K562 (cell line): ENCODE results near the gene CDH2. TPM values are rescaled to one million over a fixed set of nuclear protein-coding genes. Genes with fewer than 3 reads are reported as not detected.

Experiments used
- CXXC5 ChIP-seq: fragments of 250-450 bp; sonication (Bioruptor Pico); IDR thresholded peaks from 2 replicates; pipeline ENCODE4 v1.8.0; 2022; ENCODE audit warnings: inconsistent platforms, mild to moderate bottlenecking, moderate library complexity
- NFRKB ChIP-seq: fragments of 450-650 bp; IDR thresholded peaks from 2 replicates; pipeline ENCODE4 v1.6.1; 2016; ENCODE audit warnings: low read depth
- PTRF ChIP-seq: fragments of 450-650 bp; IDR thresholded peaks from 2 replicates; pipeline ENCODE4 v1.6.1; 2016; ENCODE audit warnings: mild to moderate bottlenecking, missing genetic modification characterization, missing compliant biosample characterization
- RBM15 ChIP-seq: fragments of 200-400 bp; formaldehyde crosslinking; IDR thresholded peaks from 2 replicates; pipeline ENCODE4 v1.6.1; 2018; ENCODE audit warnings: mild to moderate bottlenecking, low read length, moderate library complexity; ENCODE audit not compliant: insufficient read depth
- RBM17 ChIP-seq: fragments of 200-400 bp; formaldehyde crosslinking; IDR thresholded peaks from 2 replicates; pipeline ENCODE4 v1.6.1; 2017; ENCODE audit warnings: low read depth, mild to moderate bottlenecking, low read length, borderline replicate concordance
- SMC3 ChIP-seq: conservative IDR thresholded peaks from 2 replicates; pipeline ENCODE4 v1.6.1; 2011; ENCODE audit warnings: low read depth, low read length, improper control_type of control experiment; ENCODE audit not compliant: insufficient read depth
- TAF9B ChIP-seq: fragments of 450-650 bp; IDR thresholded peaks from 2 replicates; pipeline ENCODE4 v1.6.1; 2018; ENCODE audit warnings: mild to moderate bottlenecking; ENCODE audit not compliant: partially characterized antibody
- ZFP1 ChIP-seq: fragments of 450-650 bp; formaldehyde crosslinking; IDR thresholded peaks from 2 replicates; pipeline ENCODE4 v1.4.0; 2020; ENCODE audit warnings: mild to moderate bottlenecking, mixed read lengths
- ZFPM2 ChIP-seq: fragments of 250-450 bp; sonication (Bioruptor Pico); IDR thresholded peaks from 2 replicates; pipeline ENCODE4 v1.5.1; 2022; ENCODE audit warnings: mild to moderate bottlenecking
- polyA plus RNA-seq, 8 experiments: library from polyadenylated mRNA; depleted of rRNA in 4 of 8; stranded (reverse) in 5 of 8; unstranded in 3 of 8; fragments of >200 nt; fragmentation: Nextera tagmentation in 2 of 8; fragmentation: Illumina TruSeq in 1 of 8; extraction: Ambion mirVana in 2 of 8; extraction: Trizol in 1 of 8; gene quantifications; 2 replicates each; pipeline versions ENCODE4 v1.2.1 to v1.2.3, GENCODE V29; 2011 to 2014; ENCODE audit warnings: inconsistent platforms in 1 of 8, missing spikeins in 1 of 8
- total RNA-seq, 7 experiments: library from RNA; depleted of rRNA in 6 of 7; stranded (reverse); fragments of >200 nt in 6 of 7; fragmentation: Illumina TruSeq in 2 of 7; extraction: Trizol in 2 of 7; gene quantifications; 2 replicates each; pipeline versions ENCODE4 v1.2.1 to v1.2.3, GENCODE V29; 2011 to 2021; ENCODE audit warnings: low replicate concordance in 1 of 7
- TF ChIP-seq, protein P1 (sequence below): fragments of 200-600 bp; sonication (generic); IDR thresholded peaks from one replicate; pipeline ENCODE4 v1.6.1; 2012; ENCODE audit warnings: mild to moderate bottlenecking, low read depth, low read length, inconsistent platforms
- TF ChIP-seq, protein P2 (sequence below): sonication (generic); formaldehyde crosslinking; IDR thresholded peaks from 2 replicates; pipeline ENCODE4 v1.8.1; 2023; ENCODE audit warnings: mild to moderate bottlenecking, missing genetic modification reagents
- TF ChIP-seq, protein P3 (sequence below): fragments of 250-450 bp; sonication (Bioruptor Pico); IDR thresholded peaks from 2 replicates; pipeline ENCODE4 v1.4.0; 2020; ENCODE audit warnings: mild to moderate bottlenecking, moderate library complexity

The CDH2 gene
- total and polyA plus RNA-seq, 9 of the 15 experiments (the other 6 are each of a cell fraction or from before 2014, with no cell fraction given) = 0.04 TPM; not detected in 8

DNA sequence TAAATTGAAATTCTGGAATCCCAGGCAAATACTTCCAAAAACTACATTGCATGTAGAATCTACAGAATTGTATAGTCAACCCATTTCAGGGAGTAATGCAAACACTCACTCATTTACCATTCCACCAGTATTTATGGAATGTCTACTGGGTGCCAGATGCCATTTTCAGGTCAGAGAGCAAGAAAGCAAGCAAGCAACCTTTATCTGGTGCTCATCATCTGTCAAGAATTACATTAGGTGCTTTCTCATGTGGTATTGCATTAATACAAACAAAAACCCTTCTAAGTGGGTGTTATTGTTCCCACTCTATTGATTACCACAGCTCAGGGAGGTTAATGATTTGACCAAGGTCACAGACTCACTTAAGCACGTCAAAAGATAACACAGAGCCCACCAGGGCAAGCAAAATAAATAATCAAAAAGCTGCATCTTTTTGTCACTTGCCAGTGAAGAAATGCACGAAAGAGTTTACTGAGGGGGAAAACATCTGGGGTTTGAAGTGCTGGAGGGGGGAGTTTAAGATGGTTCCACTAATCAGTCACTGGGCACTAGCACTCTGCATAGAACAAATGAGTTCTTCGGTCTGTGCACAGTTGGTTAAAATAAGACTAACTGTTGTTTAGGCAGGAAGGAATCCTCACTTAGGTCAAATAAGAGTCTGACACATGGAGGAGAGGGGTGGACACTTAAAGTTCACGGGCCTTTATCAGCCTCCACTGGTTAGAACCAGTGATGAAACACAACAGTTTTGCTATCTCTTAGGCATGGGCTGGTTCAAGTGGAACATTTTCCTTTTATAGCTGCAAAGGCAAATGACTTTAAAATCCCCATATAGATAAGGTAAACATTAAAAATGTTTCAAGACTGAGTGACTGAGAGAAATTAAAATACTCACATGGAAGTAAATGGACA is 208.8 kb downstream of the CDH2 start (continued):
- TF ChIP-seq, protein P1, sequence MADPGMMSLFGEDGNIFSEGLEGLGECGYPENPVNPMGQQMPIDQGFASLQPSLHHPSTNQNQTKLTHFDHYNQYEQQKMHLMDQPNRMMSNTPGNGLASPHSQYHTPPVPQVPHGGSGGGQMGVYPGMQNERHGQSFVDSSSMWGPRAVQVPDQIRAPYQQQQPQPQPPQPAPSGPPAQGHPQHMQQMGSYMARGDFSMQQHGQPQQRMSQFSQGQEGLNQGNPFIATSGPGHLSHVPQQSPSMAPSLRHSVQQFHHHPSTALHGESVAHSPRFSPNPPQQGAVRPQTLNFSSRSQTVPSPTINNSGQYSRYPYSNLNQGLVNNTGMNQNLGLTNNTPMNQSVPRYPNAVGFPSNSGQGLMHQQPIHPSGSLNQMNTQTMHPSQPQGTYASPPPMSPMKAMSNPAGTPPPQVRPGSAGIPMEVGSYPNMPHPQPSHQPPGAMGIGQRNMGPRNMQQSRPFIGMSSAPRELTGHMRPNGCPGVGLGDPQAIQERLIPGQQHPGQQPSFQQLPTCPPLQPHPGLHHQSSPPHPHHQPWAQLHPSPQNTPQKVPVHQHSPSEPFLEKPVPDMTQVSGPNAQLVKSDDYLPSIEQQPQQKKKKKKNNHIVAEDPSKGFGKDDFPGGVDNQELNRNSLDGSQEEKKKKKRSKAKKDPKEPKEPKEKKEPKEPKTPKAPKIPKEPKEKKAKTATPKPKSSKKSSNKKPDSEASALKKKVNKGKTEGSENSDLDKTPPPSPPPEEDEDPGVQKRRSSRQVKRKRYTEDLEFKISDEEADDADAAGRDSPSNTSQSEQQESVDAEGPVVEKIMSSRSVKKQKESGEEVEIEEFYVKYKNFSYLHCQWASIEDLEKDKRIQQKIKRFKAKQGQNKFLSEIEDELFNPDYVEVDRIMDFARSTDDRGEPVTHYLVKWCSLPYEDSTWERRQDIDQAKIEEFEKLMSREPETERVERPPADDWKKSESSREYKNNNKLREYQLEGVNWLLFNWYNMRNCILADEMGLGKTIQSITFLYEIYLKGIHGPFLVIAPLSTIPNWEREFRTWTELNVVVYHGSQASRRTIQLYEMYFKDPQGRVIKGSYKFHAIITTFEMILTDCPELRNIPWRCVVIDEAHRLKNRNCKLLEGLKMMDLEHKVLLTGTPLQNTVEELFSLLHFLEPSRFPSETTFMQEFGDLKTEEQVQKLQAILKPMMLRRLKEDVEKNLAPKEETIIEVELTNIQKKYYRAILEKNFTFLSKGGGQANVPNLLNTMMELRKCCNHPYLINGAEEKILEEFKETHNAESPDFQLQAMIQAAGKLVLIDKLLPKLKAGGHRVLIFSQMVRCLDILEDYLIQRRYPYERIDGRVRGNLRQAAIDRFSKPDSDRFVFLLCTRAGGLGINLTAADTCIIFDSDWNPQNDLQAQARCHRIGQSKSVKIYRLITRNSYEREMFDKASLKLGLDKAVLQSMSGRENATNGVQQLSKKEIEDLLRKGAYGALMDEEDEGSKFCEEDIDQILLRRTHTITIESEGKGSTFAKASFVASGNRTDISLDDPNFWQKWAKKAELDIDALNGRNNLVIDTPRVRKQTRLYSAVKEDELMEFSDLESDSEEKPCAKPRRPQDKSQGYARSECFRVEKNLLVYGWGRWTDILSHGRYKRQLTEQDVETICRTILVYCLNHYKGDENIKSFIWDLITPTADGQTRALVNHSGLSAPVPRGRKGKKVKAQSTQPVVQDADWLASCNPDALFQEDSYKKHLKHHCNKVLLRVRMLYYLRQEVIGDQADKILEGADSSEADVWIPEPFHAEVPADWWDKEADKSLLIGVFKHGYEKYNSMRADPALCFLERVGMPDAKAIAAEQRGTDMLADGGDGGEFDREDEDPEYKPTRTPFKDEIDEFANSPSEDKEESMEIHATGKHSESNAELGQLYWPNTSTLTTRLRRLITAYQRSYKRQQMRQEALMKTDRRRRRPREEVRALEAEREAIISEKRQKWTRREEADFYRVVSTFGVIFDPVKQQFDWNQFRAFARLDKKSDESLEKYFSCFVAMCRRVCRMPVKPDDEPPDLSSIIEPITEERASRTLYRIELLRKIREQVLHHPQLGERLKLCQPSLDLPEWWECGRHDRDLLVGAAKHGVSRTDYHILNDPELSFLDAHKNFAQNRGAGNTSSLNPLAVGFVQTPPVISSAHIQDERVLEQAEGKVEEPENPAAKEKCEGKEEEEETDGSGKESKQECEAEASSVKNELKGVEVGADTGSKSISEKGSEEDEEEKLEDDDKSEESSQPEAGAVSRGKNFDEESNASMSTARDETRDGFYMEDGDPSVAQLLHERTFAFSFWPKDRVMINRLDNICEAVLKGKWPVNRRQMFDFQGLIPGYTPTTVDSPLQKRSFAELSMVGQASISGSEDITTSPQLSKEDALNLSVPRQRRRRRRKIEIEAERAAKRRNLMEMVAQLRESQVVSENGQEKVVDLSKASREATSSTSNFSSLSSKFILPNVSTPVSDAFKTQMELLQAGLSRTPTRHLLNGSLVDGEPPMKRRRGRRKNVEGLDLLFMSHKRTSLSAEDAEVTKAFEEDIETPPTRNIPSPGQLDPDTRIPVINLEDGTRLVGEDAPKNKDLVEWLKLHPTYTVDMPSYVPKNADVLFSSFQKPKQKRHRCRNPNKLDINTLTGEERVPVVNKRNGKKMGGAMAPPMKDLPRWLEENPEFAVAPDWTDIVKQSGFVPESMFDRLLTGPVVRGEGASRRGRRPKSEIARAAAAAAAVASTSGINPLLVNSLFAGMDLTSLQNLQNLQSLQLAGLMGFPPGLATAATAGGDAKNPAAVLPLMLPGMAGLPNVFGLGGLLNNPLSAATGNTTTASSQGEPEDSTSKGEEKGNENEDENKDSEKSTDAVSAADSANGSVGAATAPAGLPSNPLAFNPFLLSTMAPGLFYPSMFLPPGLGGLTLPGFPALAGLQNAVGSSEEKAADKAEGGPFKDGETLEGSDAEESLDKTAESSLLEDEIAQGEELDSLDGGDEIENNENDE = no peak
- no peak for TF ChIP-seq TAF9B
- no peak for TF ChIP-seq SMC3
- TF ChIP-seq, protein P2, sequence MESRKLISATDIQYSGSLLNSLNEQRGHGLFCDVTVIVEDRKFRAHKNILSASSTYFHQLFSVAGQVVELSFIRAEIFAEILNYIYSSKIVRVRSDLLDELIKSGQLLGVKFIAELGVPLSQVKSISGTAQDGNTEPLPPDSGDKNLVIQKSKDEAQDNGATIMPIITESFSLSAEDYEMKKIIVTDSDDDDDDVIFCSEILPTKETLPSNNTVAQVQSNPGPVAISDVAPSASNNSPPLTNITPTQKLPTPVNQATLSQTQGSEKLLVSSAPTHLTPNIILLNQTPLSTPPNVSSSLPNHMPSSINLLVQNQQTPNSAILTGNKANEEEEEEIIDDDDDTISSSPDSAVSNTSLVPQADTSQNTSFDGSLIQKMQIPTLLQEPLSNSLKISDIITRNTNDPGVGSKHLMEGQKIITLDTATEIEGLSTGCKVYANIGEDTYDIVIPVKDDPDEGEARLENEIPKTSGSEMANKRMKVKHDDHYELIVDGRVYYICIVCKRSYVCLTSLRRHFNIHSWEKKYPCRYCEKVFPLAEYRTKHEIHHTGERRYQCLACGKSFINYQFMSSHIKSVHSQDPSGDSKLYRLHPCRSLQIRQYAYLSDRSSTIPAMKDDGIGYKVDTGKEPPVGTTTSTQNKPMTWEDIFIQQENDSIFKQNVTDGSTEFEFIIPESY (CRISPR knock-in tag) = no peak
- no peak for TF ChIP-seq NFRKB
- TF ChIP-seq CXXC5 (CRISPR knock-in tag) = no peak
- TF ChIP-seq ZFPM2 = no peak
- no peak for TF ChIP-seq ZFP1 (CRISPR knock-in tag)
- TF ChIP-seq RBM15 = no peak
- TF ChIP-seq PTRF (tag) = no peak
- TF ChIP-seq, protein P3, sequence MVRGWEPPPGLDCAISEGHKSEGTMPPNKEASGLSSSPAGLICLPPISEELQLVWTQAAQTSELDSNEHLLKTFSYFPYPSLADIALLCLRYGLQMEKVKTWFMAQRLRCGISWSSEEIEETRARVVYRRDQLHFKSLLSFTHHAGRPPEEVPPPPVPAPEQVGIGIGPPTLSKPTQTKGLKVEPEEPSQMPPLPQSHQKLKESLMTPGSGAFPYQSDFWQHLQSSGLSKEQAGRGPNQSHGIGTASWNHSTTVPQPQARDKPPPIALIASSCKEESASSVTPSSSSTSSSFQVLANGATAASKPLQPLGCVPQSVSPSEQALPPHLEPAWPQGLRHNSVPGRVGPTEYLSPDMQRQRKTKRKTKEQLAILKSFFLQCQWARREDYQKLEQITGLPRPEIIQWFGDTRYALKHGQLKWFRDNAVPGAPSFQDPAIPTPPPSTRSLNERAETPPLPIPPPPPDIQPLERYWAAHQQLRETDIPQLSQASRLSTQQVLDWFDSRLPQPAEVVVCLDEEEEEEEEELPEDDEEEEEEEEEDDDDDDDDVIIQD (CRISPR knock-in tag) = no peak
- no peak for TF ChIP-seq RBM17
